ENCODE measurements around the gene SLX9. TPM values are rescaled to one million over a fixed set of nuclear protein-coding genes. Genes with fewer than 3 reads are reported as not detected.

SLX9 gene
- polyA plus RNA-seq, 1 donor (not counting 4 experiments of a cell fraction or from before 2014, with no cell fraction given) = 21.8 TPM

DNA sequence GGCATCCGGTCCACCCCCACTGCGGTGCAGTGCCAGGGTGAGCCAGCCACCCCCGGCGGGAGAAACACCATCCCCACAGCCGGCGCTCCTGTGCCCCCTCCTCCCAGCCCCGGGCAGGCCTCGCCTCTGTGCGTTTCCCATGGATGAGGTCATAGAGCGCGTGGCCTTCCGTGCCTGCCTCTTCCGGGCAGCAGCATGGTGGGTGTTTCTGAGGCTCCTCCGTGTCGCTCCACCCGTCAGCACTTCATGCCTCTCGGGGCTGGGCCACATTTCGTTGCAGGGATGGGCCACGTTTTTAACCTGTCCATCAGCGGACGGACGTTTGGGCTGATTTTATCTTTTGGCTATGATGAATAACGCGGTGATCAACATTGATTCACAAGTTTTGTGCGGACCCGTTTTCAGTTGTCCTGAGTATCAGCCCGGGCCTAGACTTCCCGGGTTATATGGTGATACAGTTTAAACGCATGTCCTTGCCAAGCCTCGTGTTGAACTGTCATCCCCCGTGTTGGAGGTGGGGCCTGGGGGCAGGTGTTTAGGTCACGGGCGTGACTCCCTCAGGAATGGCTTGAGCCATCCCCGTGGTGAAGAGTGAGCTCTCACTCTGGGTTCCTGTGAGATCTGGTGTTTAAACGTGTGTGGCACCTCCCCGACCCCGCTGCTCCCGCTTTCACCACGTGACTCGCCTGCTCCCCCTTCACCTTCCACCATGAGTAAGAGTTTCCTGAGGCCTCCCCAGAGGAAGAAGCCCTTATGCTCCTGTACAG is 64.8 kb downstream of the SLX9 start:
- Histone ChIP-seq H3K27ac (ENCODE audit: control insufficient read depth, insufficient read depth, low read length) (no peak overlapping the region), H4K20me1 (ENCODE audit: control insufficient read depth, extremely low read depth, insufficient read depth, low read length) (no peaks in the 10 kb centered on the region), H3K9ac (ENCODE audit: control insufficient read depth, extremely low read depth, insufficient read depth, low read length) (no peak overlapping the region), H2AFZ (ENCODE audit: control insufficient read depth, low read length) (no peak overlapping the region), H3K27me3 (ENCODE audit: control insufficient read depth, extremely low read depth, insufficient read depth, low read length) (peaks cover 3% of the 10 kb centered on the region), H3K79me2 (ENCODE audit: control insufficient read depth, insufficient read depth, low read length) (no peaks in the 10 kb centered on the region), H3K36me3 (ENCODE audit: control insufficient read depth in 2 of 2, extremely low read depth in 1 of 2, insufficient read depth in 2 of 2, low read length in 2 of 2) (no peaks in the 10 kb centered on the region), H3K4me1 (ENCODE audit: control insufficient read depth, extremely low read depth, insufficient read depth, low read length) (peaks cover 25% of the 10 kb centered on the region), H3K4me3 (ENCODE audit: control insufficient read depth in 2 of 3, extremely low read depth in 1 of 3, insufficient read depth in 2 of 3, low read depth in 1 of 3, low read length in 3 of 3) (no peak overlapping the region), H3K9me3 (ENCODE audit: control insufficient read depth, low read depth, low read length) (no peaks in the 10 kb centered on the region), H3K9me1 (ENCODE audit: control insufficient read depth, extremely low read depth, insufficient read depth, low read length) (no peaks in the 10 kb centered on the region), H3K4me2 (ENCODE audit: control insufficient read depth, extremely low read depth, insufficient read depth, low read depth, low read length) (no peak overlapping the region)
- TF ChIP-seq, protein P1, sequence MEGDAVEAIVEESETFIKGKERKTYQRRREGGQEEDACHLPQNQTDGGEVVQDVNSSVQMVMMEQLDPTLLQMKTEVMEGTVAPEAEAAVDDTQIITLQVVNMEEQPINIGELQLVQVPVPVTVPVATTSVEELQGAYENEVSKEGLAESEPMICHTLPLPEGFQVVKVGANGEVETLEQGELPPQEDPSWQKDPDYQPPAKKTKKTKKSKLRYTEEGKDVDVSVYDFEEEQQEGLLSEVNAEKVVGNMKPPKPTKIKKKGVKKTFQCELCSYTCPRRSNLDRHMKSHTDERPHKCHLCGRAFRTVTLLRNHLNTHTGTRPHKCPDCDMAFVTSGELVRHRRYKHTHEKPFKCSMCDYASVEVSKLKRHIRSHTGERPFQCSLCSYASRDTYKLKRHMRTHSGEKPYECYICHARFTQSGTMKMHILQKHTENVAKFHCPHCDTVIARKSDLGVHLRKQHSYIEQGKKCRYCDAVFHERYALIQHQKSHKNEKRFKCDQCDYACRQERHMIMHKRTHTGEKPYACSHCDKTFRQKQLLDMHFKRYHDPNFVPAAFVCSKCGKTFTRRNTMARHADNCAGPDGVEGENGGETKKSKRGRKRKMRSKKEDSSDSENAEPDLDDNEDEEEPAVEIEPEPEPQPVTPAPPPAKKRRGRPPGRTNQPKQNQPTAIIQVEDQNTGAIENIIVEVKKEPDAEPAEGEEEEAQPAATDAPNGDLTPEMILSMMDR (optimal IDR thresholded peaks at IDR 0.05 in 1 of 3, IDR thresholded peaks at IDR 0.05 in 1 of 3, conservative IDR thresholded peaks at IDR 0.05 in 1 of 3; ENCODE audit: extremely low read depth in 1 of 3, insufficient read depth in 2 of 3, low read length in 3 of 3) = no peak
- TF ChIP-seq EZH2 (IDR thresholded peaks at IDR 0.05; ENCODE audit: low read length) = no peak
- DNase-seq (ENCODE audit: low read depth, low spot score) = peak; percentile 23
- dilution Hi-C loops (cut with MboI; ENCODE audit: extremely low pct_ligation_motif_present, low sequenced_read_pairs) = no loop called here
- no peak for FAIRE-seq

DNA sequence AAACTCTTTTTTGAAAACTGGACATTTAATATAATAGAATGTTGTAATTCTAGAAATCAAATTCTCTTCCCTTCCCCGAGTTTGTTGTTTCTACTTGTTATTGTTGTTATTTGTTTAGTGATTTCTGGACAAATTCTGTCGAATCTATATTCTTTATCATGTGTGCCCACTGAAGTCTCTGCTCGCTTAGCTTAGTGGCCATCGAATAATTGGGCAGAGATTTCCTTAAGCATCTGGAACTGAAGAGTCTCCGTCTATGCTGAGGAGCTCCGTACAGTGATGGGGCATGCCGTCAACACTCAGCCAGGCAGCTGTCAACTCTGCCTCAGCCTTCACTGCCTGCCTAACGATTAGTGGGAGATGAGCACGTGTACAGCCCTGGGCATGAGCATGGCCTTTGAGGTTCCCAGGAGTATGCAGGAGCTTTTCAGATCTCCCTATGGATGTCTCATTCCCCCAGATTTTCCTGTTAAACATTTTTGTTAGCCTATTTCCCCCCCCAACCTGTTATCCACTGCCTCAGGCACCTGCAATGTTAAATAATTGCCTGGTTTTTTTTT is 66.8 kb downstream of the SLX9 start:
- no peaks in the 10 kb centered on the region for H3K79me2 ChIP-seq (ENCODE audit: control insufficient read depth, insufficient read depth, low read length)
- no peak for FAIRE-seq

More for the DNA sequence above, 66.8 kb downstream of the SLX9 start:
- H3K9me3 ChIP-seq (ENCODE audit: control insufficient read depth, low read depth, low read length) = no peaks in the 10 kb centered on the region
- no peak overlapping the region for H2AFZ ChIP-seq (ENCODE audit: control insufficient read depth, low read length)
- H3K9me1 ChIP-seq (ENCODE audit: control insufficient read depth, extremely low read depth, insufficient read depth, low read length) = no peaks in the 10 kb centered on the region
- H3K27me3 ChIP-seq (ENCODE audit: control insufficient read depth, extremely low read depth, insufficient read depth, low read length) = no peaks in the 10 kb centered on the region
- peaks cover 28% of the 10 kb centered on the region for H3K4me1 ChIP-seq (ENCODE audit: control insufficient read depth, extremely low read depth, insufficient read depth, low read length)
- H3K36me3 ChIP-seq (ENCODE audit: control insufficient read depth in 2 of 2, extremely low read depth in 1 of 2, insufficient read depth in 2 of 2, low read length in 2 of 2) = no peaks in the 10 kb centered on the region
- no peak overlapping the region for H3K9ac ChIP-seq (ENCODE audit: control insufficient read depth, extremely low read depth, insufficient read depth, low read length)
- H3K4me3 ChIP-seq (ENCODE audit: control insufficient read depth in 2 of 3, extremely low read depth in 1 of 3, insufficient read depth in 2 of 3, low read depth in 1 of 3, low read length in 3 of 3) = no peak overlapping the region
- H3K27ac ChIP-seq (ENCODE audit: control insufficient read depth, insufficient read depth, low read length) = no peak overlapping the region
- dilution Hi-C loops (cut with MboI; ENCODE audit: extremely low pct_ligation_motif_present, low sequenced_read_pairs) = no loop called here
- DNase-seq (ENCODE audit: low read depth, low spot score) = no peak
- no peak overlapping the region for H3K4me2 ChIP-seq (ENCODE audit: control insufficient read depth, extremely low read depth, insufficient read depth, low read depth, low read length)
- H4K20me1 ChIP-seq (ENCODE audit: control insufficient read depth, extremely low read depth, insufficient read depth, low read length) = no peaks in the 10 kb centered on the region
- TF ChIP-seq EZH2 (IDR thresholded peaks at IDR 0.05; ENCODE audit: low read length) = no peak
- TF ChIP-seq, protein P1 (optimal IDR thresholded peaks at IDR 0.05 in 1 of 3, IDR thresholded peaks at IDR 0.05 in 1 of 3, conservative IDR thresholded peaks at IDR 0.05 in 1 of 3; ENCODE audit: extremely low read depth in 1 of 3, insufficient read depth in 2 of 3, low read length in 3 of 3) = no peak

Measured in keratinocyte (primary cell).